Lower lobe of right lung (tissue), 2 donors: ENCODE data around the gene FILIP1L. TPM values are rescaled to one million over a fixed set of nuclear protein-coding genes. Genes with fewer than 3 reads are reported as not detected.
A peak's percentile ranks its signal among the peaks of the same experiment; 100 is the strongest.

Source experiments
- ATAC-seq, 2 donors: fragments of 200-7000 bp; cut with Tn5 transposase; one replicate each; pipeline ENCODE4 v1.9.1; 2020 to 2022; ENCODE audit warnings: mild to moderate bottlenecking in 2 of 2, moderate library complexity in 2 of 2
- DNase-seq: peaks from one replicate; pipeline ENCODE4 v3.0.0-alpha.2; 2020
- H3K27ac ChIP-seq: fragments of 200-600 bp; one replicate; pipeline ENCODE4 v1.8.0; 2022
- H3K27me3 ChIP-seq: fragments of 200-600 bp; one replicate; pipeline ENCODE4 v1.8.0; 2022; ENCODE audit warnings: low read depth
- H3K36me3 ChIP-seq: fragments of 200-600 bp; one replicate; pipeline ENCODE4 v1.8.0; 2022; ENCODE audit warnings: mild to moderate bottlenecking
- H3K4me1 ChIP-seq: fragments of 200-600 bp; one replicate; pipeline ENCODE4 v1.8.0; 2022
- H3K4me3 ChIP-seq: fragments of 200-600 bp; one replicate; pipeline ENCODE4 v1.8.0; 2022; ENCODE audit warnings: mild to moderate bottlenecking
- H3K9me3 ChIP-seq: fragments of 200-600 bp; one replicate; pipeline ENCODE4 v1.8.0; 2022
- CTCF ChIP-seq: fragments of 200-600 bp; IDR thresholded peaks from one replicate; pipeline ENCODE4 v1.8.0; 2022; ENCODE audit warnings: antibody characterized with exemption, mild to moderate bottlenecking
- intact Hi-C: fragments of 100-400 bp; cut with DNase I; formaldehyde crosslinking; loops from one replicate; pipeline ENCODE4 v1.11.0; 2022
- total RNA-seq: library from RNA; stranded (reverse); fragmentation: NEBNext Ultra II Directional; extraction: Animal tissue kit (Norgen Biotek cat#: 25700); gene quantifications from one replicate; pipeline ENCODE4 v1.2.1, GENCODE V29; 2021
- donor health status: DM: no; HTN: yes; CAD: no; lungs with severe emphysema.

Gene FILIP1L
- total RNA-seq, 1 donor from 2014 or later, result 25.0 TPM

DNA sequence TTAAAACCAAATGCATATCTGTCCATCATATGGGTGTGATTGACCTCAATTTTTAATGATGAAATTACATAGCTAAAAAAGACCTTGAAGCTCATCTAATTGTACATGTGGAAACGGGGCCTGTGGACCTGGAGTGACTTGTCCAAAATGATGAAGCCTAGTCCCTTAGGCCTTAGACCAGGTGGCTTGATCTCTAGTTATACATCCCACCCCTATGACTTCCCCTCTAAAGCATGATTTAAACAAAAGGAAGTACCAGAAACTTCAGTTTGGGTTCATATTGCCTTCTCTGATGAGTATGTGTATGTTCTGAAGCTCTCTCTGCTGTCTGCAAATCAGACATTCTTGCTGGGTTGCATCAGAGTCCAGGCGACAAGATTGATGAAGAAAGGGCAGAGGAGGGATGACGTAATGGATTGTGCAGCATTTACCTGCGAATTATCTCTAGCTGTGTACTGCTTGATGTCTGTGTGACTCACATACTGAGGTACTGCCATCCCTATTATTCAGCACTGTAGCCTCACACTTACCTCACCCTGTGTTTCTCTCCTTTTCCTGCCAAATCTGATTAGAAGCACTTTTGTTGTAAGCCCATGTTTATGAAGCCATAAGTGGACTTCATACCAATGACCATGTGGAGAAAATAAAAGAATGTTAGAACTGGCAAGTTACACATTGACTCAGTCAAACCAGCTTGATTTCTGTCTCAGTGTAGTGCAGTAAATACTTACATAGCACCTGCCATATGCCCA, 111.5 kb downstream of the FILIP1L start:
- H3K36me3 ChIP-seq, result no peaks in the 10 kb centered on the region
- no peak overlapping the region for H3K4me3 ChIP-seq
- H3K4me1 ChIP-seq, result peaks cover 24% of the 10 kb centered on the region
- no peaks in the 10 kb centered on the region for H3K9me3 ChIP-seq
- H3K27ac ChIP-seq, result no peak overlapping the region
- no peak for TF ChIP-seq CTCF
- DNase-seq, result no peak
- intact Hi-C loops, result no loop called here
- ATAC-seq, result peak; percentile 86 to 95
- H3K27me3 ChIP-seq, result no peaks in the 10 kb centered on the region

GRCh38 chr3:100001526-100002270, 112.6 kb downstream of the FILIP1L start:
- TF ChIP-seq CTCF, result no peak
- H3K4me3 ChIP-seq, result no peak overlapping the region

GRCh38 chr3:100001083-100001482, 113.2 kb downstream of the FILIP1L start:
- Histone ChIP-seq H3K9me3 (no peaks in the 10 kb centered on the region), H3K36me3 (no peaks in the 10 kb centered on the region), H3K27ac (no peak overlapping the region), H3K4me1 (peaks cover 10% of the 10 kb centered on the region), H3K27me3 (no peaks in the 10 kb centered on the region), H3K4me3 (no peak overlapping the region)
- DNase-seq (no peak), ATAC-seq (no peak)
- no peak for TF ChIP-seq CTCF
- intact Hi-C loops, result no loop called here

More at GRCh38 chr3:100001526-100002270, 112.6 kb downstream of the FILIP1L start:
- ATAC-seq (no peak), DNase-seq (no peak)
- Histone ChIP-seq H3K27ac (no peak overlapping the region), H3K36me3 (no peaks in the 10 kb centered on the region), H3K27me3 (no peaks in the 10 kb centered on the region), H3K4me1 (peaks cover 16% of the 10 kb centered on the region), H3K9me3 (no peaks in the 10 kb centered on the region)
- intact Hi-C loops, result no loop called here

- Histone ChIP-seq H3K9me3 (no peaks in the 10 kb centered on the region), H3K27ac (no peak overlapping the region), H3K36me3 (no peaks in the 10 kb centered on the region), H3K4me3 (no peak overlapping the region), H3K4me1 (peaks cover 5% of the 10 kb centered on the region), H3K27me3 (no peaks in the 10 kb centered on the region)
- intact Hi-C loops, result no loop called here
- no peak for DNase-seq
- TF ChIP-seq CTCF, result no peak
- ATAC-seq, result no peak
Measured at GRCh38 chr3:99999536-99999935, 114.8 kb downstream of the FILIP1L start.

GRCh38 chr3:99997293-99997692, 117.0 kb downstream of the FILIP1L start:
- no peaks in the 10 kb centered on the region for H3K36me3 ChIP-seq
- no peaks in the 10 kb centered on the region for H3K9me3 ChIP-seq
- H3K27ac ChIP-seq, result no peak overlapping the region
- intact Hi-C loops, result no loop called here
- no peak overlapping the region for H3K4me3 ChIP-seq
- ATAC-seq (no peak), DNase-seq (no peak)
- H3K4me1 ChIP-seq, result no peaks in the 10 kb centered on the region
- no peak for TF ChIP-seq CTCF
- no peaks in the 10 kb centered on the region for H3K27me3 ChIP-seq
